ENCODE results near the gene NAXD.
"Not testable (repeated sequence)": the region's sequence is repeated elsewhere in the genome, so short reads cannot be mapped to it uniquely, and the experiment has no call there.

NAXD gene

GRCh38 chr13:110615322-110616102 lies at the start of gene NAXD:
Gene NAXD (plus strand): TSS chr13:110615545. CDS start chr13:110615602, 57 bp downstream.
- DNase-seq = peak; percentile 71

DNA sequence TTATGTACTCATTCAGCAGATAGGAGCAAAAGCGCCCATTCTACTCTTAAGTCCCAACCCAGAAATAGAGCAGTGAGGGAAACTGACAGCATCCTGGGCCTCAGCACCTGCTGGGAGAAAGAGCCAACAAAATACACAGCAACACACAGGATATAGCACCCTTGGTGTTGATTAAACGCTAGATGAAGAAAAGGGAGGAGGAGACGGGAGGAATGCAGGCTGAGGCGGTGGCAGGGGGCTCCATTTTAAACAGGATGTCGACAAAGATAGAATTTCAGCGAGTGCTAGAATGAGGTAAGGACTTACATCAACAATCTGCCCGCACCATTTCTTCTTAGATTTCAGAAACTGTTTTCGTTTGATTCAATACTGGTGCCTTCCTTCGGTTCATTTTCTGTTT lies 49.2 kb upstream of the NAXD start:
- DNase-seq = no peak

DNA sequence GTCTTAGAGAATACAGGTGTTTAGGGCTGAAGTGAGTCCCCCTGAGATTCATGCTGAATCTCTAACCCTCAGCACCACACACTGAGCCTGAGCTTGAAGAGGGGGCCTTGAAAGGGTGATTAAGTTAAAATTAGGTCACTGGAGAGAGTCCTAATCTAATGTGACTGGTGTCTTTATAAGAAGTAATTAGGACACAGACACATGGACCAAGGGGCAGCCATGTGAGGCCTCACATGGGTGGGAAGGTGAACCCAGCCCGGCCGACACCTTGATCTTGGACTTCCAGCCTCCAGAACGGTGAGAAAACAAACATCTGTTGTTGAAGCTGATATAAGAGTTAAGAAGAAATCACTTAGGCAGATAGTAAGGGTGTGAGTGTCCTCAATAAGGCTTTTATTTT lies 46.7 kb upstream of the NAXD start:
- DNase-seq = no peak

DNA sequence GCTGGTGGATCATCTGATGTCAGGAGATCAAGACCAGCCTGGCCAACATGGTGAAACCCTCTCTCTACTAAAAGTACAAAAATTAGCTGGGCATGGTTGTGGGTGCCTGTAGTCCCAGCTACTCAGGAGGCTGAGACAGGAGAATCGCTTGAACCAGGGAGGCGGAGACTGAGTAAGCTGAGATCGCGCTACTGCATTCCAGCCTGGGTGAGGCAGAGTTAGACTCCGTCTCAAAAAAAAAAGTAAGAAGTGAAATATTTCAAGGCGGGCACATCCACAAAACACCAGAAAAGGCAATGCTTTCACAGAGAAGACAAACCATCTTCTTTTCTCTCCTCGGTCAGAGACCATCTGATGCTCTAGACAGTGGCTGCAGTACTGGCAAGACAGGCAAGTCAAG lies 45.4 kb upstream of the NAXD start:
- not testable (repeated sequence) for DNase-seq

- no peak for DNase-seq
These were observed 44.5 kb upstream of the NAXD start for GRCh38 chr13:110570886-110571285.

GRCh38 chr13:110571896-110572777 lies 43.2 kb upstream of the NAXD start:
- DNase-seq = no peak

- no peak for DNase-seq
These were observed 42.6 kb upstream of the NAXD start for GRCh38 chr13:110572778-110573118.

GRCh38 chr13:110574161-110574560 lies 41.2 kb upstream of the NAXD start:
- no peak for DNase-seq

GRCh38 chr13:110575322-110576069 lies 39.8 kb upstream of the NAXD start:
- DNase-seq = no peak

DNA sequence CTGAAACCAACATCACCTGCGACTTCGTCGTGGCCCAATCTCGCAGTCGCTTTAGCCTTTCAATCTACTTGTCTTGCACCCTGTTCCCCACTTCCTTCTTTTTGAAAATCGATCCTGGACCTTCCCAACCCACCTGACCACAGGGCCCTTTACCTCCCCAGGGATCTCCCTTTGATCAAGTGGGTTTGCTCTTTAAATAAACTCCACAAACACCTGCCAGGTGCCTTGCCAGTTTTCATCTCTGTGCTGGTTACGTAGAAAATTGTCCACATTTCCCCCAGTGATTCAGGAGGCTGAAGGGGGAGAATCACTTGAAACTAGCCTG lies 39.3 kb upstream of the NAXD start:
- DNase-seq = no peak

- no peak for DNase-seq
These were observed 38.4 kb upstream of the NAXD start for GRCh38 chr13:110576736-110577476.

DNA sequence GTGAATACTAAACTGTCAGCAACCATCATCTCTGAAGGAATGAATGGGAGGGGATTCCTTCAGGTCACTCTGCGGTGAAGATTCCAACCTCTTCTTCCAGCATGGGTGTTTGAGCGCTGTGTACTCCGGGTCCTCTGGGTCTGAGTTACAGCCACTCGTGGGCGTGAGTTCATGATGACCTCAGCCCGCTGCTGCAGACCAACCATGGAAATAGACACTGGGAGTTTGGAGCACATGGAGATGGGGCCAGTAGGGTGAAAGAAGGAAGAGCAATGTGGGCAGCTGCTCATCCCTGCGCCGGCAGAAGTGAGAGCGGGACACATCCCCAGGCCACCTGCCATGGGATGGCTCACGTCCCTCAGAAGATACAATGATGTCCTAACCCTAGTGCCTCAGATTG lies 37.0 kb upstream of the NAXD start:
- no peak for DNase-seq

GRCh38 chr13:110580800-110581199 lies 34.5 kb upstream of the NAXD start:
- DNase-seq = no peak

DNA sequence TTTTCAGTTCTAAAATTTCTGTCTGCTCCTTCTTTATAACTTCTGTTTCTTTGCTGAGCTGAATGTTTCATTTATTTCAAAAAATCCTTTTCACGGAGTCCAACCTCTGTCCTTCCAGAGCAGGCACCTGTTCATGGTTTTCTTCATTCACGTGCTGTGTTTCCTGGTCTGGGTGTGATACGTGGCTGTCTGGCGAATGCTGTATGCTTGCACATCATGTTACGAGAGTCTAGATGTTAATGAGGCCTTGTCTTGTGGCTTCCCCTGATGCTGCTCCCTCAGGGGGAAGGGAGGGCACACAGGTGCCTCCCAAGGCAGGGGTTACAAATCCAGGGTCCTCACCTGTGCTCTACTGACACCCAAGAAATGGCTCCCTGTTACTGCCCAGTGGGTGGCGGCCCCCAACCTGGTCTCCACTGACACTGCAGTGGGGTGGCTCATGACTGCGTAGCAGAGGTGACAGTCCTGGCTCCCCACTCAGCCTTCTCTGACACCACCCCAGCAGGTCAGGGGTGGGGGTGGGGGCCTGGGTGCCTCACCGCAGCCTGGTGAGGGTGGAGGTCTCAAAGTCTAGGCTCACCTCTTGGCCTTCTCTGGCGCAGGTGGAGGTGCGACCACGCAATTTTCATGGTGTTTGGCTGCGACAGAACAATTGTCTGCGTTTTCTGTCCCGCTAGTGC lies 33.7 kb upstream of the NAXD start:
- no peak for DNase-seq

GRCh38 chr13:110582421-110582954 lies 32.9 kb upstream of the NAXD start:
- DNase-seq = no peak

DNA sequence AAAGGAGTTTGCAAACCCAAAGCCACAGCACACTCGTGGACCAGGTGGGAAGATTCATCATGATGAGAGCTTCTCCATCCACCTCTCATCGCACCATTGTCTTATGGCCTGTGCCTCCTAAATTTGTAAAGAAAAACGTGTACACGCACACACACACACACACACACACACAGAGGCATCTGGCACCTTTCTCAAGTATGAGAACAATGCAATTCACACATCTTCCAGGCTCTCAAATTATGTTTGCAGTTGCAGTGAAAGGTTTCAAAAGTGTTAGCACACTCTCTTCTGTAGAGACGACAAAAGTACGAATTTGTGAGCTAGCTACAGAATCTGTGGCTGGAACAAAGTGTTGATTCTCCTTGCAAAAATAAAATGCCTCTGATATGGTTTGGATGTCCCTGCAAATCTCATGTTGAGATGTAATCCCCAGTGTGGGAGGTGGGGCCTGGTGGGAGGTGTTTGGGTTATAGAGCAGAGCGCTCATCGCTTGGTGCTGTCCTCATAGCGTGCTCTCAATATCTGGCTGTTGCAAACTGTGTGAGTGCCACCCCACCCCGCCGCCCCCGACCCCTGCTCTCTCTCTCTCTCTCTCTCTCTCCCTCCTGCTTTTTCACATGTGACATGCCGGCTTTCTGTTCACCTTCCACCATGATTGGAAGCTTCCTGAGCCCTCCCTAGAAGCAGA lies 32.0 kb upstream of the NAXD start:
- DNase-seq = no peak

DNA sequence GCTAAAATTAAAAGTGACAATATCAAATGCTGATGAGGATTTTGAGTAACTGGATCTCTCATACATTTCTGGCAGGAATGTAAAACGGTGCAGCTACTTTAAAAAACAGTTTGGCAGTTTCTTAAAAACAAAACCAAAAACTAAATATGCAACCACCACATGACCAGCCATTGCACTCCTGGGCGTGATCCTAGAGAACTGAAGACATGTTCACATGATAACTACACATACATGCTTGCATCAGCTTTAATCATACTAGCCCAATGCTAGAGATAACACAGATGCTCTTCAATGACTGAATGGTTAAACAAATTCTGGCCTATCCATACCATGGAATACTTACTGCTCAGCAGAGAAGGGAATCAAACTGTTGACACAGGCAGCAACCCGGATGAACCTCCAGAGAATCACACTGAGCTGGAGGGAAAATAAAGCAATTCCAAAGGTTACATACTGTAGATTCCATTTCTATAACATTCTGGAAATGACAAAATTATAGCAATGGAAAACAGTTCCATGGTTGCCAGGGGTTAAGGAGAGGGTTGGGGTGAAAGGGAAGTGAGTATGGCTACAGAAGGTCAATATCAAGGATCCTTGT lies 25.5 kb upstream of the NAXD start:
- DNase-seq = no peak

DNA sequence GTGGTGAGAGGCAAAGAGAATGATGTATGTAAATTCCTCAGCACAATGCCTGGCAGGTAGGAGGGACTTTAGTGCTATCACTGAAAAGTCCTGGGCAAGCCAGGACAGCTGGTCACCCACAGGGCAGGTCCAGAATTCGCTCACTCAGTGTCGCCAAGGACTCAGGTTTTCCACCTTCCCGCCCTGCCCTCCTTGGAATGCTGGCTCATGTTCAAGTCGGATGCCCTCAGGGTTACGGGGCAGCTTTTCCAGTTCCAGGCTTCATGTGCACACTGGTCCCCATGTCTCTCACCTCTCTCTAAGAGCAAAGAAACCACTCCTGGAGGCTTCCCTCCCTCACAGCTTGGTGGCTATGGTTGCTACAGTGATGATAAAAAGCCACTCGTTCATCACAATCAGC lies 24.8 kb upstream of the NAXD start:
- DNase-seq = no peak

DNA sequence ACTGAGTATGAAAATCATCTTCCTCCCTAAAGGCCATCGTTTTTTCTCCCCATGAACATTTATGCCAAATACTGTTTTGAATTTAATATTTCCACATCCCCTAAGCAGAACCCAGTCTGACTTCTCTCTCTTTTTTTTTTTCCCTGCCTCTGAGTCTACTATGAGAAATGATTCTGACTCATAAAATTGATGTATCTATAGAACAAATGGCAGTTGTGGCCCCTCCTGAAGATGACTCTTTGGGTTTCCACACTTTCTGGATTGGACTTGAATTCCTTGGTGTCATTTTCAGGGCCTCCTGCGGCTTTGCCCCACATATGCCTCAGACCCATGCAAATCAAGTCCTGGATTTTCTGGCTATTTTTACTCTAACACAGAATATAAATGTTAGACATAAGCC lies 22.7 kb upstream of the NAXD start:
- DNase-seq = no peak

DNA sequence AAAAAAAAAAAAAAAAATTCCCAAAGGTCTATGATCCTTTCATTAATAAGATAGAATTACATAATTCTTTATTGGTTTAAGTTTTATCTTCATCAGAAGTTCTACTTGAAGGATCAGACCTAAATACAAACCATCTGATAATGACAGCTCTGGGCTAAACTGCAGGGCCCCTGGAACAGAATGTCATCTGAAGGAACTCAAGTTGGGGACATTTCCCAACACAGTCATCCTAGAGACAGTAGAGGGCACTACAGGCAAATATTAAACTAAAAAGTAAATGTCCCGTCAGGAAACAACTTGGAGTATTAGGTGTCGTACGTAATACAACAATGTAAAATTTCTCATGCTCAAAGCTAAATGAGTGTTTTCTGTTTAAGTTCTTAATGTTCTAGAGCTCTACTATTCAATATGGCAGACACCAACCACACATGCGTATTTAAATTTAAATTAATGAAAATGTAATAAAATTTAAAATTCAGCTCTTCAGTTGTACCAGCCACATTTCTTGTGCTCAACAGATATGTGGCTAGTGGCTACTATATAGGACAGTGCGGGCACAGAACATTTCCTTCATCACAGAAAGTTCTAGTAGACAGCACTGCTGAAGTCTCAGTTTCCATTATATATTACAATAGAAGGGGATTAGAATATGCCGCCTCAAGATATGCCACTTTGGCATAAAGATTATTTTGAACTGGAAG lies 21.8 kb upstream of the NAXD start:
- DNase-seq = no peak

Data from NCI-H2107 (cell line).